ENCODE data around the gene SNAI1.
"Not testable (repeated sequence)": the region's sequence is repeated elsewhere in the genome, so short reads cannot be mapped to it uniquely, and the experiment has no call there.

The SNAI1 gene

GRCh38 chr20:50004229-50004628 lies 21.4 kb downstream of the SNAI1 start:
- 98% methylated on average over 4 of the region's 4 CpGs for WGBS
- no peak overlapping the region for H3K4me3 ChIP-seq (ENCODE audit: low read length)
- no peaks in the 10 kb centered on the region for H3K27me3 ChIP-seq (ENCODE audit: insufficient read depth, low read length)
- no peak overlapping the region for H3K9ac ChIP-seq (ENCODE audit: low read depth, low read length)
- no peaks in the 10 kb centered on the region for H3K4me1 ChIP-seq (ENCODE audit: insufficient read depth, low read length)
- H3K36me3 ChIP-seq (ENCODE audit: insufficient read depth, low read length): no peaks in the 10 kb centered on the region
- no peaks in the 10 kb centered on the region for H3K9me3 ChIP-seq (ENCODE audit: insufficient read depth, low read depth, low read length)
- H3K27ac ChIP-seq (ENCODE audit: low read depth, low read length): no peak overlapping the region

DNA sequence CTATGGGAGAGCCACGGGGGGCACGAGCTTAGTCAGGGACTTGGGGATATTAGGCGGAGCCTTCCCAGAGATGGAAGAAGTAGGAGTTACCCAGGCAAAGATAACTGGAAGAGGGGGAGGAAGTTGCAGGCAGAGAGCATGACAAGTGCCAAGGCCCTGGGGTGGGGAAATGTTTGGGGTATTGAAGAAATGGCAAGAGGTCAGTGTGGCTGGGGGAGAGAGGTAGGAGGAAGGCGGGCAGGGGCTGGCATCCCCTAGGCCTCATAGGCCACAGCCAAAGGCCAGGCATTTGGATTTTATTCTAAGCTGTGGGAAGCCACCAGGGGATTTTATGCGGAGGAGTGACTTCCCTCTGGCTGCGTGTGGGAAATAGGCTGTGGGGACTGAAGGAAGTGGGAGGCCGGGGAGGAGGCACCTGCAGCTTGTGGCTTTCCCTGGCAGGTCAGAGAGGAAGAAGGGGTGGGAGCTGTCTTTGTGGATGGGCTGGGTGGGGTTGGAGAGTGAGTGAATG lies 22.7 kb downstream of the SNAI1 start:
- Histone ChIP-seq H3K9ac (ENCODE audit: low read depth, low read length) (no peak overlapping the region), H3K27me3 (ENCODE audit: insufficient read depth, low read length) (peaks cover 12% of the 10 kb centered on the region), H3K4me1 (ENCODE audit: insufficient read depth, low read length) (peaks cover 3% of the 10 kb centered on the region; the same call in 1 of the 2 replicates), H3K27ac (ENCODE audit: low read depth, low read length) (no peak overlapping the region), H3K36me3 (ENCODE audit: insufficient read depth, low read length) (no peaks in the 10 kb centered on the region), H3K9me3 (ENCODE audit: insufficient read depth, low read depth, low read length) (no peaks in the 10 kb centered on the region), H3K4me3 (ENCODE audit: low read length) (no peak overlapping the region)
- 75% methylated on average over 7 of the region's 7 CpGs for WGBS

DNA sequence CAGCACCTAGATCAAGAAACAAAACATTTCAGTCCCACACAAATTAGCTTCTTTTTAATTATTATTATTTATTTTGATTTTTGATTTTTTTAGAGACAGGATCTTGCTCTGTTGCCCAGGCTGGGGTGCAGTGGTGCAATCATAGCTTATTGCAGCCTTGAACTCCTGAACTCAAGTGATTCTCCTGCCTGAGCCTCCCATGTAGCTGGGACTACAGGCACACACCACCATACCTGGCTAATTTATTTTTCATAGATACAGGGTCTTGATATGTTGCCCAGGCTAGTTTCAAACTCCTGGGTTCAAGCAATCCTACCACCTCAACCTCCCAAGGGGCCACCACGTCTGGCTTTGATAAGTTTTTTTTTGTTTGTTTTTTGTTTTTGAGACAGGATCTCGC lies 24.6 kb downstream of the SNAI1 start:
- H3K27ac ChIP-seq (ENCODE audit: low read depth, low read length): no peak overlapping the region
- peaks cover 15% of the 10 kb centered on the region for H3K27me3 ChIP-seq (ENCODE audit: insufficient read depth, low read length)
- H3K36me3 ChIP-seq (ENCODE audit: insufficient read depth, low read length): no peaks in the 10 kb centered on the region
- 93% methylated on average over 1 of the region's 2 CpGs for WGBS
- no peak overlapping the region for H3K4me3 ChIP-seq (ENCODE audit: low read length)
- H3K9ac ChIP-seq (ENCODE audit: low read depth, low read length): no peak overlapping the region
- no peaks in the 10 kb centered on the region for H3K9me3 ChIP-seq (ENCODE audit: insufficient read depth, low read depth, low read length)
- peaks cover 3% of the 10 kb centered on the region; the same call in 1 of the 2 replicates for H3K4me1 ChIP-seq (ENCODE audit: insufficient read depth, low read length)

DNA sequence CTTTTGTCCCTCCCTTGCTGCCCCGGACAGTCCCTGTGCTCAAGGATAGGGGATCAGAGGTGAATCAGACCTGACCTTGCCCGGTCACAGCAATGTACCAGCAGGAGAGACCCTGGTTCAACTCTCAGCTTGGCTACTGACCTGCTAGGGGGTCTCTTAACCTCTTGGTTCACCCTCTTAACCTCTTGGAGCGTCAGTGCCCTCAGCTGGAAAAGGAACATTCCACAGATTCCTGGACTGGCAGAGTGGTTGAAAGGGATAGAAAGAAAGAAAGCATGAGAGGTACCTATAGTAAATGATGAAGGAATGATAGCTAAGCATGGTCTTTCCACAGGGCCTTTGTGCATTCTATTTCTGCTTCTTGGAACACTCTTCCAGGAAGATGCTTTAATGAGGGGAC lies 25.2 kb downstream of the SNAI1 start:
- H3K36me3 ChIP-seq (ENCODE audit: insufficient read depth, low read length): no peaks in the 10 kb centered on the region
- H3K4me3 ChIP-seq (ENCODE audit: low read length): no peak overlapping the region
- no peak overlapping the region for H3K9ac ChIP-seq (ENCODE audit: low read depth, low read length)
- no peaks in the 10 kb centered on the region for H3K9me3 ChIP-seq (ENCODE audit: insufficient read depth, low read depth, low read length)
- H3K27me3 ChIP-seq (ENCODE audit: insufficient read depth, low read length): peaks cover 15% of the 10 kb centered on the region
- whole genome bisulfite sequencing: 83% methylated on average over 3 of the region's 3 CpGs
- H3K27ac ChIP-seq (ENCODE audit: low read depth, low read length): no peak overlapping the region
- peaks cover 6% of the 10 kb centered on the region; the same call in 1 of the 2 replicates for H3K4me1 ChIP-seq (ENCODE audit: insufficient read depth, low read length)

- Histone ChIP-seq H3K9ac (ENCODE audit: low read depth, low read length) (peak overlapping the region; percentile 45), H3K36me3 (ENCODE audit: insufficient read depth, low read length) (no peaks in the 10 kb centered on the region), H3K4me1 (ENCODE audit: insufficient read depth, low read length) (peaks cover 6% of the 10 kb centered on the region; the same call in 1 of the 2 replicates), H3K27ac (ENCODE audit: low read depth, low read length) (no peak overlapping the region), H3K9me3 (ENCODE audit: insufficient read depth, low read depth, low read length) (no peaks in the 10 kb centered on the region), H3K27me3 (ENCODE audit: insufficient read depth, low read length) (peaks cover 15% of the 10 kb centered on the region), H3K4me3 (ENCODE audit: low read length) (peak overlapping the region; percentile 40)
- WGBS: 7% methylated on average over 71 of the region's 71 CpGs
Measured at GRCh38 chr20:50009521-50010454, 27.0 kb downstream of the SNAI1 start.

- H3K4me3 ChIP-seq (ENCODE audit: low read length); H3K27ac ChIP-seq (ENCODE audit: low read depth, low read length); H3K9ac ChIP-seq (ENCODE audit: low read depth, low read length); H3K9me3 ChIP-seq (ENCODE audit: insufficient read depth, low read depth, low read length); H3K36me3 ChIP-seq (ENCODE audit: insufficient read depth, low read length): not testable (repeated sequence)
- Histone ChIP-seq H3K27me3 (ENCODE audit: insufficient read depth, low read length) (peaks cover 15% of the 10 kb centered on the region), H3K4me1 (ENCODE audit: insufficient read depth, low read length) (peaks cover 12% of the 10 kb centered on the region; the same call in 1 of the 2 replicates)
- 84% methylated on average over 2 of the region's 3 CpGs for WGBS
Measured at GRCh38 chr20:50011597-50011996, 28.8 kb downstream of the SNAI1 start.

- Histone ChIP-seq H3K27me3 (ENCODE audit: insufficient read depth, low read length) (peaks cover 15% of the 10 kb centered on the region), H3K4me3 (ENCODE audit: low read length) (no peak overlapping the region), H3K36me3 (ENCODE audit: insufficient read depth, low read length) (no peaks in the 10 kb centered on the region), H3K9ac (ENCODE audit: low read depth, low read length) (no peak overlapping the region), H3K9me3 (ENCODE audit: insufficient read depth, low read depth, low read length) (no peaks in the 10 kb centered on the region), H3K27ac (ENCODE audit: low read depth, low read length) (no peak overlapping the region; the same call in 1 of the 2 replicates), H3K4me1 (ENCODE audit: insufficient read depth, low read length) (peaks cover 12% of the 10 kb centered on the region; the same call in 1 of the 2 replicates)
- 71% methylated on average over 12 of the region's 12 CpGs for WGBS
Measured at GRCh38 chr20:50012282-50013263, 29.8 kb downstream of the SNAI1 start.

- H3K4me1 ChIP-seq (ENCODE audit: insufficient read depth, low read length): peaks cover 12% of the 10 kb centered on the region; the same call in 1 of the 2 replicates
- H3K9ac ChIP-seq (ENCODE audit: low read depth, low read length): no peak overlapping the region
- no peak overlapping the region for H3K27ac ChIP-seq (ENCODE audit: low read depth, low read length)
- no peaks in the 10 kb centered on the region for H3K9me3 ChIP-seq (ENCODE audit: insufficient read depth, low read depth, low read length)
- WGBS: 89% methylated on average over 7 of the region's 7 CpGs
- H3K4me3 ChIP-seq (ENCODE audit: low read length): no peak overlapping the region
- H3K27me3 ChIP-seq (ENCODE audit: insufficient read depth, low read length): peaks cover 15% of the 10 kb centered on the region
- H3K36me3 ChIP-seq (ENCODE audit: insufficient read depth, low read length): no peaks in the 10 kb centered on the region
Measured at GRCh38 chr20:50013976-50014375, 31.2 kb downstream of the SNAI1 start.

GRCh38 chr20:50014570-50015562 lies 32.1 kb downstream of the SNAI1 start:
- no peak overlapping the region for H3K4me3 ChIP-seq (ENCODE audit: low read length)
- peaks cover 9% of the 10 kb centered on the region; the same call in 1 of the 2 replicates for H3K4me1 ChIP-seq (ENCODE audit: insufficient read depth, low read length)
- H3K27ac ChIP-seq (ENCODE audit: low read depth, low read length): no peak overlapping the region
- no peaks in the 10 kb centered on the region for H3K36me3 ChIP-seq (ENCODE audit: insufficient read depth, low read length)
- 51% methylated on average over 28 of the region's 38 CpGs for WGBS
- H3K9ac ChIP-seq (ENCODE audit: low read depth, low read length): no peak overlapping the region
- peaks cover 10% of the 10 kb centered on the region for H3K27me3 ChIP-seq (ENCODE audit: insufficient read depth, low read length)
- no peaks in the 10 kb centered on the region for H3K9me3 ChIP-seq (ENCODE audit: insufficient read depth, low read depth, low read length)

DNA sequence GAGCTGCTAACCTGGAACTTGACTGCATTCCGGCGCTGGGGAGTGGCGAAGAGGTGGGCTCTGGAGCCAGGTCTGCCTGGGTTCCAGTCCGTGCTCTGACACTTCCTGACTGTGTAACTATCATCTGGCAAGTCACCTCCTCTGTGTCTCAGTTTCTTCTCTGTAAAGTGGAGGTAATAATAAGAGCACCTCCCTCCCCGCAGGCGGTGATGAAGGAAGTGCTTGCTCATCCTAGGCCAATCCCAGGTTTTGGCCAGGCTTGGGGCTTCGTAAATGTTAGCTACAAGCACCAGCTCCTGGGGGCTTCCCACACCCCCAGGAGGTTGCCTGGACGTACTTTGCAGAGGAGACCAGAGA lies 32.8 kb downstream of the SNAI1 start:
- peaks cover 9% of the 10 kb centered on the region; the same call in 1 of the 2 replicates for H3K4me1 ChIP-seq (ENCODE audit: insufficient read depth, low read length)
- 80% methylated on average over 8 of the region's 8 CpGs for WGBS

More for the DNA sequence above, 32.8 kb downstream of the SNAI1 start:
- Histone ChIP-seq H3K9ac (ENCODE audit: low read depth, low read length) (no peak overlapping the region), H3K27me3 (ENCODE audit: insufficient read depth, low read length) (peaks cover 3% of the 10 kb centered on the region), H3K4me3 (ENCODE audit: low read length) (no peak overlapping the region), H3K9me3 (ENCODE audit: insufficient read depth, low read depth, low read length) (no peaks in the 10 kb centered on the region), H3K27ac (ENCODE audit: low read depth, low read length) (no peak overlapping the region), H3K36me3 (ENCODE audit: insufficient read depth, low read length) (no peaks in the 10 kb centered on the region)

All from HUES64 (cell line).